Frontal cortex (tissue), 4 donors: ENCODE data around the gene MYO16. TPM values are rescaled to one million over a fixed set of nuclear protein-coding genes. Genes with fewer than 3 reads are reported as not detected.

Source experiments
- DNase-seq, 2 donors: peaks; one replicate each; pipeline ENCODE4 v3.0.0; 2012; ENCODE audit warnings: low spot score in 2 of 2
- FAIRE-seq: peaks from 2 replicates; lab custom pipeline; 2012; peaks lifted over from hg19 to GRCh38; lab: Jason Lieb, UNC
- total RNA-seq: library from RNA; depleted of rRNA; stranded (reverse); fragments of >200 nt; gene quantifications from one replicate; pipeline ENCODE4 v1.2.3, GENCODE V29; 2014
- donor health status: control.
- donor health status: control.
- donor health status: control.

Gene MYO16
- total RNA-seq, 1 donor from 2014 or later = 95.0 TPM

GRCh38 chr13:108657519-108657918 lies 28.1 kb downstream of the MYO16 start:
- DNase-seq = no peak
- no peak for FAIRE-seq

- FAIRE-seq = no peak
- DNase-seq = no peak
Measured at GRCh38 chr13:108662528-108662927, 33.1 kb downstream of the MYO16 start.

GRCh38 chr13:108663710-108664109 lies 34.3 kb downstream of the MYO16 start:
- FAIRE-seq (no peak), DNase-seq (no peak)

GRCh38 chr13:108667205-108667604 lies 37.8 kb downstream of the MYO16 start:
- no peak for FAIRE-seq
- DNase-seq = no peak

- FAIRE-seq = no peak
Measured at GRCh38 chr13:108669381-108669780, 40.0 kb downstream of the MYO16 start.

GRCh38 chr13:108674346-108674745 lies 44.9 kb downstream of the MYO16 start:
- DNase-seq (no peak), FAIRE-seq (no peak)

More at GRCh38 chr13:108669381-108669780, 40.0 kb downstream of the MYO16 start:
- no peak for DNase-seq

GRCh38 chr13:108674771-108675170 lies 45.4 kb downstream of the MYO16 start:
- FAIRE-seq = no peak
- no peak for DNase-seq

- FAIRE-seq (no peak), DNase-seq (no peak)
Measured at GRCh38 chr13:108676620-108677019, 47.2 kb downstream of the MYO16 start.

GRCh38 chr13:108677806-108678205 lies 48.4 kb downstream of the MYO16 start:
- FAIRE-seq (no peak), DNase-seq (no peak)

GRCh38 chr13:108680011-108680410 lies 50.6 kb downstream of the MYO16 start:
- no peak for DNase-seq
- no peak for FAIRE-seq

GRCh38 chr13:108681986-108682575 lies 52.7 kb downstream of the MYO16 start:
- no peak for DNase-seq
- no peak for FAIRE-seq

- DNase-seq (no peak), FAIRE-seq (no peak)
Measured at GRCh38 chr13:108682714-108683113, 53.3 kb downstream of the MYO16 start.

- FAIRE-seq = no peak
- no peak for DNase-seq
Measured at GRCh38 chr13:108686027-108686426, 56.6 kb downstream of the MYO16 start.

- FAIRE-seq (no peak), DNase-seq (no peak)
Measured at GRCh38 chr13:108690726-108691125, 61.3 kb downstream of the MYO16 start.

- DNase-seq = no peak
- no peak for FAIRE-seq
Measured at GRCh38 chr13:108700422-108701170, 71.2 kb downstream of the MYO16 start.

GRCh38 chr13:108702171-108702570 lies 72.8 kb downstream of the MYO16 start:
- no peak for DNase-seq
- FAIRE-seq = no peak

GRCh38 chr13:108705031-108705430 lies 75.6 kb downstream of the MYO16 start:
- no peak for DNase-seq
- FAIRE-seq = no peak

GRCh38 chr13:108707584-108707983 lies 78.2 kb downstream of the MYO16 start:
- no peak for FAIRE-seq

GRCh38 chr13:108708921-108709320 lies 79.5 kb downstream of the MYO16 start:
- DNase-seq (no peak), FAIRE-seq (no peak)

More at GRCh38 chr13:108707584-108707983, 78.2 kb downstream of the MYO16 start:
- no peak for DNase-seq

GRCh38 chr13:108711386-108711785 lies 82.0 kb downstream of the MYO16 start:
- DNase-seq (no peak), FAIRE-seq (no peak)

GRCh38 chr13:108725471-108725870 lies 96.1 kb downstream of the MYO16 start:
- DNase-seq (no peak), FAIRE-seq (no peak)

GRCh38 chr13:108728370-108728769 lies 99.0 kb downstream of the MYO16 start:
- FAIRE-seq = no peak
- DNase-seq = no peak
